Trophoblast cell (in vitro differentiated cells and primary cell): ENCODE measurements around the gene PCBD1.

Experiments
- DNase-seq, 2 donors: peaks; one replicate each; pipeline ENCODE4 v3.0.0-alpha.2; 2016
- H2AFZ ChIP-seq: 2 replicates; pipeline ENCODE4 v1.6.1; 2013; ENCODE audit warnings: low read length, moderate library complexity, mild to moderate bottlenecking; ENCODE audit not compliant: insufficient read depth, poor library complexity
- H2AK5ac ChIP-seq: 2 replicates; pipeline ENCODE4 v1.6.1; 2013; ENCODE audit warnings: mild to moderate bottlenecking, low read length
- H2BK120ac ChIP-seq: 2 replicates; pipeline ENCODE4 v1.6.1; 2013; ENCODE audit warnings: low read length, mild to moderate bottlenecking, moderate library complexity; ENCODE audit not compliant: insufficient read depth, poor library complexity
- H2BK12ac ChIP-seq: 2 replicates; pipeline ENCODE4 v1.6.1; 2013; ENCODE audit warnings: mild to moderate bottlenecking, low read length, moderate library complexity
- H2BK5ac ChIP-seq: 2 replicates; pipeline ENCODE4 v1.6.1; 2013; ENCODE audit warnings: low read length, low read depth, moderate library complexity, mild to moderate bottlenecking; ENCODE audit not compliant: poor library complexity
- H3K14ac ChIP-seq: 2 replicates; pipeline ENCODE4 v1.6.1; 2013; ENCODE audit warnings: mild to moderate bottlenecking, low read length
- H3K18ac ChIP-seq: 2 replicates; pipeline ENCODE4 v1.6.1; 2013; ENCODE audit warnings: mild to moderate bottlenecking, low read length
- H3K23ac ChIP-seq: 2 replicates; pipeline ENCODE4 v1.6.1; 2013; ENCODE audit warnings: low read length
- H3K27ac ChIP-seq: 2 replicates; pipeline ENCODE4 v1.5.1; 2013; ENCODE audit warnings: low read depth, mild to moderate bottlenecking, inconsistent platforms, low read length, moderate library complexity
- H3K27me3 ChIP-seq: 2 replicates; pipeline ENCODE4 v1.6.1; 2013; ENCODE audit warnings: inconsistent platforms, mild to moderate bottlenecking, low read length, moderate library complexity; ENCODE audit not compliant: insufficient read depth
- H3K36me3 ChIP-seq, 2 experiments: 1 replicate in 1 of 2; 2 replicates in 1 of 2; pipeline ENCODE4 v1.6.1; 2013; ENCODE audit warnings: low read length in 2 of 2, mild to moderate bottlenecking in 2 of 2, moderate library complexity in 1 of 2; ENCODE audit not compliant: insufficient read depth in 2 of 2, control insufficient read depth in 1 of 2
- H3K4ac ChIP-seq: 2 replicates; pipeline ENCODE4 v1.6.1; 2013; ENCODE audit warnings: low read depth, mild to moderate bottlenecking, low read length, moderate library complexity
- H3K4me1 ChIP-seq, 2 experiments: 1 replicate in 1 of 2; 2 replicates in 1 of 2; pipeline ENCODE4 v1.6.1; 2013; ENCODE audit warnings: low read length in 2 of 2, mild to moderate bottlenecking in 2 of 2, moderate library complexity in 1 of 2; ENCODE audit not compliant: insufficient read depth in 2 of 2, control insufficient read depth in 1 of 2
- H3K4me2 ChIP-seq: 2 replicates; pipeline ENCODE4 v1.6.1; 2013; ENCODE audit warnings: inconsistent platforms, mild to moderate bottlenecking, low read length, moderate library complexity
- H3K4me3 ChIP-seq: 2 replicates; pipeline ENCODE4 v1.5.1; 2013; ENCODE audit warnings: mild to moderate bottlenecking, low read depth, low read length, inconsistent platforms
- H3K79me1 ChIP-seq: one replicate; pipeline ENCODE4 v1.6.1; 2013; ENCODE audit warnings: low read length
- H3K79me2 ChIP-seq: 2 replicates; pipeline ENCODE4 v1.6.1; 2013; ENCODE audit warnings: low read length, mild to moderate bottlenecking; ENCODE audit not compliant: control insufficient read depth, insufficient read depth, poor library complexity
- H3K9ac ChIP-seq: 2 replicates; pipeline ENCODE4 v1.6.1; 2013; ENCODE audit warnings: mild to moderate bottlenecking, low read length
- H3K9me3 ChIP-seq: 2 replicates; pipeline ENCODE4 v1.6.1; 2013; ENCODE audit warnings: low read depth, mild to moderate bottlenecking, control low read depth, inconsistent platforms, low read length; ENCODE audit not compliant: insufficient read depth
- H4K12ac ChIP-seq: 2 replicates; pipeline ENCODE4 v1.6.1; 2013; ENCODE audit warnings: low read depth, mild to moderate bottlenecking, low read length, moderate library complexity
- H4K8ac ChIP-seq: 2 replicates; pipeline ENCODE4 v1.6.1; 2013; ENCODE audit warnings: low read depth, mild to moderate bottlenecking, low read length, moderate library complexity
- H4K91ac ChIP-seq: one replicate; pipeline ENCODE4 v1.6.1; 2013; ENCODE audit warnings: low read depth, mild to moderate bottlenecking, low read length, moderate library complexity
- WGBS: extraction: QIAGEN DNeasy Blood & Tissue Kit; methylation state at CpG from one replicate; pipeline ENCODE4 v1.1.7; 2013; ENCODE audit warnings: missing lambda C conversion rate; ENCODE audit not compliant: insufficient read length, insufficient coverage; ENCODE audit errors: extremely low coverage; 5-methylcytosine and 5-hydroxymethylcytosine counted together

PCBD1 gene

GRCh38 chr10:70916241-70916640 lies 27.9 kb upstream of the PCBD1 start:
- Histone ChIP-seq H2BK12ac (no peak overlapping the region), H2BK120ac (no peak overlapping the region), H3K79me1 (no peaks in the 10 kb centered on the region), H3K18ac (no peak overlapping the region), H3K9me3 (peaks cover 5% of the 10 kb centered on the region), H3K4me1 (no peaks in the 10 kb centered on the region), H2AK5ac (no peak overlapping the region), H3K14ac (no peak overlapping the region), H2AFZ (no peak overlapping the region), H3K9ac (no peak overlapping the region), H3K27ac (no peak overlapping the region), H2BK5ac (no peak overlapping the region), H3K23ac (no peak overlapping the region), H3K4me2 (no peak overlapping the region), H3K36me3 (no peaks in the 10 kb centered on the region), H3K27me3 (peaks cover 2% of the 10 kb centered on the region), H3K4ac (no peak overlapping the region), H3K79me2 (no peaks in the 10 kb centered on the region), H4K91ac (no peak overlapping the region), H3K4me3 (no peak overlapping the region), H4K12ac (no peak overlapping the region), H4K8ac (no peak overlapping the region)
- no CpG with 5 or more reads among the region's 6 CpGs for WGBS
- DNase-seq, result no peak

GRCh38 chr10:70915806-70916205 lies 27.4 kb upstream of the PCBD1 start:
- H3K14ac ChIP-seq, result no peak overlapping the region
- H2BK12ac ChIP-seq, result no peak overlapping the region
- H2AFZ ChIP-seq, result no peak overlapping the region
- H3K27ac ChIP-seq, result no peak overlapping the region
- H3K79me2 ChIP-seq, result no peaks in the 10 kb centered on the region
- H3K79me1 ChIP-seq, result no peaks in the 10 kb centered on the region
- no peak overlapping the region for H2BK5ac ChIP-seq
- no peak overlapping the region for H4K12ac ChIP-seq
- no peak overlapping the region for H3K23ac ChIP-seq
- no CpG with 5 or more reads among the region's 9 CpGs for WGBS
- H3K18ac ChIP-seq, result no peak overlapping the region
- no peak overlapping the region for H3K4ac ChIP-seq
- H4K91ac ChIP-seq, result no peak overlapping the region
- H3K9me3 ChIP-seq, result peaks cover 5% of the 10 kb centered on the region
- no peak overlapping the region for H2BK120ac ChIP-seq
- no peaks in the 10 kb centered on the region for H3K36me3 ChIP-seq
- H4K8ac ChIP-seq, result no peak overlapping the region
- H3K4me1 ChIP-seq, result no peaks in the 10 kb centered on the region
- DNase-seq, result no peak
- H3K27me3 ChIP-seq, result peaks cover 2% of the 10 kb centered on the region
- H2AK5ac ChIP-seq, result no peak overlapping the region
- no peak overlapping the region for H3K4me2 ChIP-seq
- H3K4me3 ChIP-seq, result no peak overlapping the region
- no peak overlapping the region for H3K9ac ChIP-seq

DNA sequence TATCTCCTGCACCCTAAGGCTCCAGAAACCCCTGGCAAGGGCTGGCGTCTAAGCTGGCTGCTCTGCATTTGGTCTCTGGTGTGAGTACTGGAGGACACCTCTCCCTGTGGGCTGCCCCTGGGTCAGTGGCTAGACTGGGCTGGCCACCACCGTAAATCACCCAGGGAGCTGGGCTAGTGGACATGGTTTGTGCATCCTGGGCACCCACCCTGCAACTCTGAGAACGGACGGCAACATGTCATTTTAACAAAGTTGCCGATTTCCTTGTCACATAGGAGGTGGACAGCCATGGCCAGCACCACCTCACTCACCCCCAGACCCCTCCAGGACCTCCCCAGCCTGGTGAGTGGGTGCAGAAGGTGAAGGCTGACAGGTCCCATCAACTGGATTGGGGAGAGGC lies 26.8 kb upstream of the PCBD1 start:
- Histone ChIP-seq H2AK5ac (no peak overlapping the region), H4K12ac (no peak overlapping the region), H3K27me3 (peaks cover 2% of the 10 kb centered on the region), H3K4me3 (no peak overlapping the region), H2BK12ac (no peak overlapping the region), H3K14ac (no peak overlapping the region), H3K4me2 (no peak overlapping the region), H3K4ac (no peak overlapping the region), H2AFZ (no peak overlapping the region), H3K79me2 (no peaks in the 10 kb centered on the region), H3K9me3 (peaks cover 7% of the 10 kb centered on the region), H3K18ac (no peak overlapping the region), H3K9ac (no peak overlapping the region), H3K79me1 (no peaks in the 10 kb centered on the region), H4K8ac (no peak overlapping the region), H2BK120ac (no peak overlapping the region), H3K27ac (no peak overlapping the region), H3K23ac (no peak overlapping the region), H2BK5ac (no peak overlapping the region), H3K36me3 (no peaks in the 10 kb centered on the region), H3K4me1 (no peaks in the 10 kb centered on the region), H4K91ac (no peak overlapping the region)
- no CpG with 5 or more reads among the region's 5 CpGs for WGBS
- DNase-seq, result no peak

GRCh38 chr10:70914316-70914864 lies 26.0 kb upstream of the PCBD1 start:
- Histone ChIP-seq H2BK120ac (no peak overlapping the region), H3K79me1 (no peaks in the 10 kb centered on the region), H4K8ac (no peak overlapping the region), H3K36me3 (no peaks in the 10 kb centered on the region), H3K9me3 (peaks cover 7% of the 10 kb centered on the region), H4K12ac (no peak overlapping the region), H2BK12ac (no peak overlapping the region), H3K14ac (no peak overlapping the region), H3K4me3 (no peak overlapping the region), H2AFZ (no peak overlapping the region), H4K91ac (no peak overlapping the region), H3K4me2 (no peak overlapping the region), H3K9ac (no peak overlapping the region), H3K4ac (no peak overlapping the region), H3K4me1 (no peaks in the 10 kb centered on the region), H3K23ac (no peak overlapping the region), H3K79me2 (no peaks in the 10 kb centered on the region), H3K18ac (no peak overlapping the region), H2AK5ac (no peak overlapping the region), H3K27me3 (peaks cover 2% of the 10 kb centered on the region), H2BK5ac (no peak overlapping the region), H3K27ac (no peak overlapping the region)
- DNase-seq, result no peak
- no CpG with 5 or more reads among the region's 10 CpGs for WGBS
